ENCODE measurements around the gene MBOAT2. TPM values are rescaled to one million over a fixed set of nuclear protein-coding genes. Genes with fewer than 3 reads are reported as not detected.
"Not testable (repeated sequence)": the region's sequence is repeated elsewhere in the genome, so short reads cannot be mapped to it uniquely, and the experiment has no call there.

Gene MBOAT2
- polyA plus RNA-seq, 3 donors: 0.98 to 4.4 (median 2.8) TPM

- 92 to 95% (median 92%) methylated on average over 3 of the region's 3 CpGs for WGBS, 3 donors
- no peak overlapping the region for H3K27ac ChIP-seq (ENCODE audit: low read depth, low read length)
These were observed 74.4 kb downstream of the MBOAT2 start for GRCh38 chr2:8929128-8929527.

DNA sequence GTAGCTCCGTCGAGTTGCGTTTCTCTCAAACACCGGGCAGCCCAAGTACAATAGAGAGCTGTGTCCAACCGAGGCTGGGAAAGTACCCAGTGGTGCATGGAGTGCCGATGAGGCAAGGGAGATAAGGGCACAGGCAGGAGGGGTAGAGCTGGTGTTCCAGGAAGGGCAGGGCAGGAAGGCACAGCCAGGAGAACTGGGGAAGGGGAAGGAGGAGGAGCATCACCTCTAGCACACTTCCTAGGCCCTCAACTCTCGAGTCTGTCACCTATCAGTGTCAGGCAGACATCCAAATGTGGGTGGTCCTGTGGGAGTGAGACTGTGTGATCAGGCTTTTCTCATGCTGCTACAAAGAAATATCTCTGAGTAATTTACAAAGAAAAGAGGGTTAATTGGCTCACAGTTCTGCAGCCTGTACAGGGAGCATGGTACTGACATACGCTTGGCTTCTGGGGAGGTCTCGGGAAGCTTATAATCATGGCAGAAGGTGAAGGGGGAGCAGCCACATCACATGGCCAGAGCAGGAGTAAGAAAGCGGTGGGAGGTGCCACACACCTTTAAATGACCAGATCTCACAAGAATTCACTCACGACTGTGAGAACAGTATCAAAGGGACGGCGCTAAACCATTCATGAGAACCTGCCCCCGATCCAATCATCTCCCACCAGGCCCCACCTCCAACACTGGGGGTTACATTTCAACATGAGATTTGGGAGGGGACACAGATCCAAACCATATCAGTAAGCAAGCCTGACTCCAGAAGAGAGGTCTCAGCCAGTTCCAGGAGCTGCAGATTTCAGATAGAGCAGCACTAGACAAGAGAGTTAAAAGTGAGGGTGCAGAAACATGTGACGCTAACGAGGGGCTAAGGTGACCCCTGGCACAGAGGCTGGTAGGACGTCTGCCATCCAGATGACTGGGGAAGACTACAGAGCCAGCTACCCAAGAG lies 75.7 kb downstream of the MBOAT2 start:
- H3K27ac ChIP-seq (ENCODE audit: low read depth, low read length): no peak overlapping the region
- WGBS, 3 donors: 84 to 90% (median 90%) methylated on average over 17 of the region's 17 CpGs

DNA sequence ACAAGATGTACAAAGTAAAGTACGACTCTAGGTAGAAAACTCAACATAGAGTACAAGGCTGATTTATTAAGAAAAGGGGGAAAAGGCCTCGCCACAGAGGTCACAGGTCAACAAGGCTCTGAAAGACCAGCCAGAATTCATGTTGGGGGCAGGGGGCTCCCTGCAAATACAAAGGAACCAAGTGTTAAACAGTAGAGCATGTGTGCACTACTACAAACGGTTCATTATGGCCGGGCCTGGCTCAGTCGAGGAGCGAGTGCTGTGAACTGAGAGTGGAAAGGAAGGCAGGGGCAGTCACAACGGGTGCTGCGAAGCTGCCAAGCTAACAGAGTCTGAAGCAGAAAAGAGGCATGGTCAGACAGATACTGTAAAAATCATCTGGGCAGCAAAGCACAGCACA lies 77.1 kb downstream of the MBOAT2 start:
- H3K27ac ChIP-seq (ENCODE audit: low read depth, low read length): no peak overlapping the region
- 82 to 92% (median 91%) methylated on average over 8 of the region's 8 CpGs for WGBS, 3 donors

DNA sequence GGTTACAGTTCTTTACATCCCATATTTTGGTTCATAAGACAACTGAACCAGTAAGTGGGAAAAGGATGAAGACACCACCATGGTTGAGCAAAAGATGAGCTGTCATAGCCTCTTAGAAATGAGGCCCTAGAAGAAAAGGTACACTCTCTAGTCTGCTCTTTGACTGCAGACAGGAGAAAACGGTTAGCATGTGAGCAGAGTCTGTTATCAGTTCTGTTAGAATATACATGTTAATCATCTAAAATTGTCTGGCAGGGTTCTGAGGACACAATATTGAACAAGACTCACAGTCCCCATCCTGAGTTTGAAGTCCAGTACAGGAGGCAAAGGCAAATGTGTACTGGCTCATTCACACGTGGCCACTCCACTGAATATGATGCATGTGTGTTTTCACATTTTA lies 78.1 kb downstream of the MBOAT2 start:
- H3K27ac ChIP-seq (ENCODE audit: low read depth, low read length): no peak overlapping the region
- WGBS, 3 donors: 80 to 95% (median 95%) methylated on average over 2 of the region's 2 CpGs

DNA sequence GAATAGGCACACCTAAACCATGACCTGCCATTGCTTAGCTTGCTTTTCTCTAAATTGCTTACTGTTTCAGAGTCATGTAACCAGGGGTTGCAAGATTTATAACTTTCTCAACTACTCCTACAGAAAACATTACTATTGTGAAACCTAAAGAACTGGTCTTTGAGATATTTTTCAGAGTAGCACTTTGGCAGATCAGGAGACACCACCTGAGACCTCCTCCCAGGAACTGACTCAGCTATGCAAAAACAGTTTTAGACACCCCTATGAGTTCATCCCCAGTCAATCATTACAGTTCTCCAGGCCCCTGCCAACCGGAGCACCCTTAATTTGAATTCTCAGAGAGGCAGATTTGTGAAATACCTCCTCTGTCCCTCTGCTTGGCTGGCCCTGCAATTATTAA lies 80.3 kb downstream of the MBOAT2 start:
- no peak overlapping the region for H3K27ac ChIP-seq (ENCODE audit: low read depth, low read length)
- 90 to 96% (median 94%) methylated on average over 1 of the region's 1 CpG for WGBS, 3 donors

DNA sequence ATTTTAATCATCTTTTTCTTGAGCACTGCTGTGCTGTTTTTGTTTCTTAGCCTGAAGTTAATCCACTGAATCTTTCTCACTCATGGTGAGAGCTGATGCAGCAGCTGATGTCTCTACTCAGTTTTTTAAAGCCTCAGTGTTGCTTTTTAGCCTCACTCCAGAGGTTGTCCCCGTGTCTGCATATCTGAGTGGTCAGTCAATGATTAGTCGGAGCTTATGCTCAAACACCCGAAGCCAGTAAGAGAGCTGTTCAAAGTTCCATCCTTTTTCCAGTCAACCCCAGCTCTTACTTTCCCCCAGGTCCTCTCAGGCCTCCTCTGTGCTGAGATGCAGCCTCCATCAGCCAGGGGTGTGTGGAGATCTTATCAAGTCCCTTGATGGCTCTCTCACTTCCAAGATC lies 81.1 kb downstream of the MBOAT2 start:
- WGBS, 3 donors: 50 to 95% (median 94%) methylated on average over 3 of the region's 3 CpGs
- no peak overlapping the region for H3K27ac ChIP-seq (ENCODE audit: low read depth, low read length)

DNA sequence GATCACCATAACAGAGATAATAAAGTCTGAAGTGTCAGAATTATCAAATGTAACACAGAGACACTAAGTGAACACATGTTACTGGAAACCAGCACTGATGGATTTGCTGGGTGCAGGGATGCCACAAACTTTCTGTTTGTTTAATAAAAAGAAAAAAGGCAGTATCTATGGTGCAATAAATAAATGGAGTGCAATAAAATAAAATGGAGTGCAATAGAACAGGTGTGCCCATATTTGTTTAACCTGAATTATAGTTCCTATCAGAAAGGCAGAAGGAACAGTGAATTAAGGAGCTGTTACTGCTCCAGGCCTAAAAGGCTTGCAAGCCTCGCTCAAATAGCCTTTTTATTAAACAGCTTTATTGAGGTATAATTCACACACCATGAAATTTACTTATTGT lies 85.1 kb downstream of the MBOAT2 start:
- 90 to 100% (median 93%) methylated on average over 1 of the region's 1 CpG for WGBS, 3 donors
- no peak overlapping the region for H3K27ac ChIP-seq (ENCODE audit: low read depth, low read length)

- H3K27ac ChIP-seq (ENCODE audit: low read depth, low read length): no peak overlapping the region
- WGBS, 3 donors: 92 to 95% (median 94%) methylated on average over 4 of the region's 4 CpGs
These were observed 87.5 kb downstream of the MBOAT2 start for GRCh38 chr2:8915941-8916340.

DNA sequence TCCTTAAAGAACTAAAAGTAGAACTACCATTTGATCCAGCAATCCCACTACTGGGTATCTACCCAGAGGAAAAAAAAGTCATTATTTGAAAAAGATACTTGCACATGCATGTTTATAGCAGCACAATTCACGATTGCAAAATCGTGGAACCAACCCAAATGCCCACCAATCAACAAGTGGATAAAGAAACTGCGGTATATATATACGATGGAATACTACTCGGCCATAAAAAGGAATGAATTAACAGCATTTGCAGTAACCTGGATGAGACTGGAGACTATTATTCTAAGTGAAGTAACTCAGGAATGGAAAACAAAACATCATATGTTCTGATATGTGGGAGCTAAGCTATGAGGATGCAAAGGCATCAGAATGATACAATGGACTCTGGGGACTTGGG lies 89.7 kb downstream of the MBOAT2 start:
- H3K27ac ChIP-seq (ENCODE audit: low read depth, low read length): not testable (repeated sequence)
- whole genome bisulfite sequencing, 3 donors: 87 to 97% (median 96%) methylated on average over 5 of the region's 5 CpGs

GRCh38 chr2:8907764-8908288 lies 95.7 kb downstream of the MBOAT2 start:
- no peak overlapping the region for H3K27ac ChIP-seq (ENCODE audit: low read depth, low read length)
- WGBS, 3 donors: 76 to 91% (median 86%) methylated on average over 3 of the region's 3 CpGs

DNA sequence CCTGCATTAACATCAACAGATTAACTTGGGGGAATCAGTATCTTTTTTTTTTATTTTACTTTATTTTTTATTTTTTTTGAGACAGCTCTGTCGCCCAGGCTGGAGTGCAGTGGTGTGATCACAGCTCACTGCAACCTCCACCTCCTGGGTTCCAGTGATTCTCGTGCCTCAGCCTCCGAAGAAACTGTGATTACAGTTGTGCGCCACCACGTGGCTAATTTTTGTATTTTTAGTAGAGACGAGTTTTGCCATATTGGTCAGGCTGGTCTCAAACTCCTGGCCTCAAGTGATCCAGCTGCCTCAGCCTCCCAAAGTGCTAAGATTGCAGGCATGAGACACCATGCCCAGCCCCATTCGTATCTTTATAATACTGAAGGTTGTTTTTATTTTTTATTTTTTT lies 99.6 kb downstream of the MBOAT2 start:
- 89 to 96% (median 93%) methylated on average over 7 of the region's 7 CpGs for WGBS, 3 donors
- not testable (repeated sequence) for H3K27ac ChIP-seq (ENCODE audit: low read depth, low read length)

GRCh38 chr2:8902757-8903156 lies 100.7 kb downstream of the MBOAT2 start:
- not testable (repeated sequence) for H3K27ac ChIP-seq (ENCODE audit: low read depth, low read length)
- 91 to 98% (median 97%) methylated on average over 7 of the region's 7 CpGs for WGBS, 3 donors

GRCh38 chr2:8897206-8897605 lies 106.3 kb downstream of the MBOAT2 start:
- H3K27ac ChIP-seq (ENCODE audit: low read depth, low read length): not testable (repeated sequence)
- 49 to 68% (median 67%) methylated on average over 1 of the region's 1 CpG for WGBS, 3 donors

GRCh38 chr2:8896671-8897070 lies 106.8 kb downstream of the MBOAT2 start:
- H3K27ac ChIP-seq (ENCODE audit: low read depth, low read length): not testable (repeated sequence)
- 54 to 56% (median 55%) methylated on average over 5 of the region's 5 CpGs for WGBS, 3 donors

GRCh38 chr2:8895087-8895912 lies 108.2 kb downstream of the MBOAT2 start:
- H3K27ac ChIP-seq (ENCODE audit: low read depth, low read length): not testable (repeated sequence)
- WGBS, 3 donors: 93 to 95% (median 94%) methylated on average over 13 of the region's 13 CpGs

DNA sequence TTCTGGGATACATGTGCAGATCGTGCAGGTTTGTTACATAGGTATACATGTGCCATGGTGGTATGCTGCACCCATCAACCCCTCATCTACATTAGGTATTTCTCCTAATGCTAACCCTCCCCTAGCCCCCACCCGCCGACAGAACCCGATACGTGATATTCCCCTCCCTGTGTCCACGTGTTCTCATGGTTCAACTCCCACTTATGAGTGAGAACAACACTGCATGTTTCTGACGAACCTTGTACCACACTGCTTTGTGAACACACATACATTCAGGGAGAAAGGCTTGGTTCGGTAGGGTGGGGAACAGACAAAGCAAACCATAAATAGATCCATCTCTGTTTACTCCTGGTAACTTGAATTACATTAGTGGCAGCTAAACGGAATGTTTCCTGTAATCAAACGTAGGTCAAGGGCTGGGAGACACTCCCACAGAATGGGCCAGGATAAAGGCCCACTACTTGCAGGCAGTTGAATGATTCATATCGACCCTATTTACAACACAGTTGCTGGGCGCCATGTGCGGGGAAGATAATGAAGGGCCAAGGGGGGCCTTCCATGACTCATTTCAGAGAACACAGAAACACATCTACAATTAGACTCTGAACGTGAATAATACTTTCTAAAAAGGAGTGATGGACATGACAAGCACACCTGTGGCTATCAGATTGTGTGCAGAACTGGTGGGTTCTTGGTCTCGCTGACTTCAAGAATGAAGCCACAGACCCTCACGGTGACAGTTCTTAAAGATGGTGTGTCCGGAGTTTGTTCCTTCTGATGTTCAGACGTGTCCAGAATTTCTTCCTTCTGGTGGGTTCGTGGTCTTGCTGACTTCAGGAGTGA lies 109.3 kb downstream of the MBOAT2 start:
- WGBS, 3 donors: 85 to 89% (median 86%) methylated on average over 19 of the region's 19 CpGs
- H3K27ac ChIP-seq (ENCODE audit: low read depth, low read length): no peak overlapping the region

DNA sequence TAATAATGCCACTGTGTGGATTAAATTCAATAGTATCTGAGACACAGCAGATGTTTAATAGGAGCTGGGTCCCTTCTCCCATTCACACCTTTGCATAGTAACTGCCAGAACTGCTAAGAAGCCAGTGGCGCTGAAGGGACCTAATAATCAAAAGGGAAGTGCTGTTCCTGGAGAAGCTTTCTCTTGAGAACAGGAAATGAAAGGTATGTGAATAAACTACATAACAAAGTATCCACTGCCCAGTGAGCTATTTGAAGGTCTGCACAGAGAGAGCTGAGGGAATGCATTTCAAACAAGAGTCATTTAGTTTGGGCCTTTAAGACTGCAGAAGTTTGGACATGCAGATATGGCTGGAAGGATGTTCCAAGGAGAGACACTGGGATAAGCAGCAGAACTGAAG lies 110.0 kb downstream of the MBOAT2 start:
- no peak overlapping the region for H3K27ac ChIP-seq (ENCODE audit: low read depth, low read length)
- WGBS, 3 donors: 66 to 82% (median 75%) methylated on average over 1 of the region's 1 CpG

GRCh38 chr2:8892111-8892510 lies 111.4 kb downstream of the MBOAT2 start:
- no peak overlapping the region for H3K27ac ChIP-seq (ENCODE audit: low read depth, low read length)
- 78 to 93% (median 90%) methylated on average over 2 of the region's 2 CpGs for WGBS, 3 donors
